KMS-11 (cell line): ENCODE data around the gene BRINP1.

Experiments used
- H2AFZ ChIP-seq: fragments of 200-600 bp; sonication (generic); 2 replicates; pipeline ENCODE4 v1.6.1; 2016; ENCODE audit warnings: antibody characterized with exemption, mixed run types, low read depth
- H3K27ac ChIP-seq: fragments of 200-600 bp; sonication (generic); 2 replicates; pipeline ENCODE4 v1.6.1; 2016; ENCODE audit warnings: mild to moderate bottlenecking, mixed run types
- H3K27me3 ChIP-seq: fragments of 200-600 bp; sonication (generic); 2 replicates; pipeline ENCODE4 v1.6.1; 2017; ENCODE audit warnings: mild to moderate bottlenecking, low read depth, mixed run types, moderate library complexity; ENCODE audit not compliant: insufficient read depth
- H3K36me3 ChIP-seq: fragments of 200-600 bp; sonication (generic); 2 replicates; pipeline ENCODE4 v1.6.1; 2017; ENCODE audit warnings: mild to moderate bottlenecking, mixed run types; ENCODE audit not compliant: insufficient read depth
- H3K4me1 ChIP-seq: fragments of 200-600 bp; sonication (generic); 2 replicates; pipeline ENCODE4 v1.6.1; 2016; ENCODE audit warnings: mild to moderate bottlenecking, low read depth, mixed run types; ENCODE audit not compliant: poor library complexity, severe bottlenecking
- H3K4me2 ChIP-seq: fragments of 200-600 bp; sonication (generic); 2 replicates; pipeline ENCODE4 v1.7.0; 2016; ENCODE audit warnings: mild to moderate bottlenecking, mixed run types
- H3K4me3 ChIP-seq: fragments of 200-600 bp; sonication (generic); IDR thresholded peaks from 2 replicates; pipeline ENCODE4 v1.6.1; 2017; ENCODE audit warnings: low read depth, low read length, mixed read lengths; ENCODE audit not compliant: insufficient read depth
- H3K79me2 ChIP-seq: fragments of 200-600 bp; sonication (generic); 2 replicates; pipeline ENCODE4 v1.6.1; 2016; ENCODE audit warnings: low read depth, mixed run types; ENCODE audit not compliant: insufficient read depth
- H3K9ac ChIP-seq: fragments of 200-600 bp; sonication (generic); 2 replicates; pipeline ENCODE4 v1.6.1; 2016; ENCODE audit warnings: mild to moderate bottlenecking, mixed run types
- H4K20me1 ChIP-seq: fragments of 200-600 bp; sonication (generic); 2 replicates; pipeline ENCODE4 v1.6.1; 2016; ENCODE audit warnings: mild to moderate bottlenecking, mixed run types; ENCODE audit not compliant: insufficient read depth
- TF ChIP-seq, protein P1 (sequence below): fragments of 200-600 bp; sonication (generic); conservative IDR thresholded peaks from 2 replicates; pipeline ENCODE4 v1.6.1; 2017; ENCODE audit warnings: low read depth, mild to moderate bottlenecking, antibody characterized with exemption, low read length, moderate library complexity, mixed read lengths

The BRINP1 gene

DNA sequence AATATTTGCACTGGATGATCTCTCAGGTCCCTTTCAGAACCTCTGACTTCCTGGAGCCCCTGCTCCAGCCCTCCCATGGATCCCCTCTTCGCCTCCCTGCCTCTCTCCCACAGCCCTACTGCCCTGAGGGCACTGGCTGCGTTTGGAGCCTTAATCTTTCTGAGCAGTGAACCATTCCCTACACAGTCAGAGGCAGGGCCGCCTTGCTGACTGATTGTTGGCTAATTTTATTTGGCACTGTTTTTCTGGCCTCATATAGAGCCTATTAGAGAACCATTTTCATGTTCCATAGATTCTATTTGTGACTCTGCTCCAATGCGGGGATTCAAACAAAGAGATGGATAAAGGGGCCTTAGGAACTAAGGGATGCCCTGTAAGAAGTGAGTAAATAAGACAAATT is 91.1 kb downstream of the BRINP1 start:
- TF ChIP-seq, protein P1, sequence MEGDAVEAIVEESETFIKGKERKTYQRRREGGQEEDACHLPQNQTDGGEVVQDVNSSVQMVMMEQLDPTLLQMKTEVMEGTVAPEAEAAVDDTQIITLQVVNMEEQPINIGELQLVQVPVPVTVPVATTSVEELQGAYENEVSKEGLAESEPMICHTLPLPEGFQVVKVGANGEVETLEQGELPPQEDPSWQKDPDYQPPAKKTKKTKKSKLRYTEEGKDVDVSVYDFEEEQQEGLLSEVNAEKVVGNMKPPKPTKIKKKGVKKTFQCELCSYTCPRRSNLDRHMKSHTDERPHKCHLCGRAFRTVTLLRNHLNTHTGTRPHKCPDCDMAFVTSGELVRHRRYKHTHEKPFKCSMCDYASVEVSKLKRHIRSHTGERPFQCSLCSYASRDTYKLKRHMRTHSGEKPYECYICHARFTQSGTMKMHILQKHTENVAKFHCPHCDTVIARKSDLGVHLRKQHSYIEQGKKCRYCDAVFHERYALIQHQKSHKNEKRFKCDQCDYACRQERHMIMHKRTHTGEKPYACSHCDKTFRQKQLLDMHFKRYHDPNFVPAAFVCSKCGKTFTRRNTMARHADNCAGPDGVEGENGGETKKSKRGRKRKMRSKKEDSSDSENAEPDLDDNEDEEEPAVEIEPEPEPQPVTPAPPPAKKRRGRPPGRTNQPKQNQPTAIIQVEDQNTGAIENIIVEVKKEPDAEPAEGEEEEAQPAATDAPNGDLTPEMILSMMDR: no peak

DNA sequence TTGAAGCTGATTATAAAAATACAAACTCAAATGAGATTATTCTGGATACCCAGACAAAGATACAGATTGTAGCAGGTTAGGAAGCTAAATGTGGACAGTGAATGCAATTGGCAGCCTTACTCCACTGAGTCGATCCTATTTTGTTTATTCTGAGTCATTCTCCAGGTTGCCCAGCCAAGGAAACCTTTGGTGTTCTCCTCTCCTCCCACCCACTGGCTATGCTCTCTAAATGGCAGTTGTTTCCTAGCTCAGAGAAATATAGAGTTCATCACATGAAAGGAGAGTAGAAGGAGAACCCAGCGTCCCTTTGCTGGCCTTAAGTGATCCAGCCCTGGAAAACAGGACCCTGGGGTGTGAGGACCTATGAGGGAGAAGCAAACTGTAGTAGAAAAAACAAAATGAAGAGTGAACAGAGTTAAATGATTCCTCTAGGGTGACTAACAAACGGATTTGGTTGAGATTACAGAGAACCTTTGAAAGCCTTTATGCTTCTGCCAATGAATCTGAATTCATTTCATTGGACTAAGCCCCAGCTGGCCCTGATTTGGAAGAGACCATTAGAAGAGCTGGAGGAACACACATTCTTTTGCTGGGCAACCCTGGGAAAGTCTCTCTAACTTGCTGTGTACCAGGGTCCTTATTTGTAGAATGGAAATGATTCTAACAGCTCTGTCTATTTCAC is 95.1 kb downstream of the BRINP1 start:
- H2AFZ ChIP-seq: no peak overlapping the region
- H3K4me3 ChIP-seq: no peak overlapping the region
- H3K4me1 ChIP-seq: no peaks in the 10 kb centered on the region
- no peak overlapping the region for H3K4me2 ChIP-seq
- no peaks in the 10 kb centered on the region for H3K36me3 ChIP-seq
- H3K27ac ChIP-seq: no peak overlapping the region
- no peak overlapping the region for H3K9ac ChIP-seq
- H3K79me2 ChIP-seq: no peaks in the 10 kb centered on the region
- TF ChIP-seq, protein P1: no peak
- no peaks in the 10 kb centered on the region for H4K20me1 ChIP-seq
- no peaks in the 10 kb centered on the region for H3K27me3 ChIP-seq

More for the DNA sequence above, 91.1 kb downstream of the BRINP1 start:
- no peak overlapping the region for H3K4me2 ChIP-seq
- H3K9ac ChIP-seq: no peak overlapping the region
- H3K27me3 ChIP-seq: no peaks in the 10 kb centered on the region
- H2AFZ ChIP-seq: no peak overlapping the region
- no peaks in the 10 kb centered on the region for H3K36me3 ChIP-seq
- H3K4me1 ChIP-seq: no peaks in the 10 kb centered on the region
- no peak overlapping the region for H3K27ac ChIP-seq
- H3K79me2 ChIP-seq: no peaks in the 10 kb centered on the region
- H4K20me1 ChIP-seq: no peaks in the 10 kb centered on the region
- no peak overlapping the region for H3K4me3 ChIP-seq

DNA sequence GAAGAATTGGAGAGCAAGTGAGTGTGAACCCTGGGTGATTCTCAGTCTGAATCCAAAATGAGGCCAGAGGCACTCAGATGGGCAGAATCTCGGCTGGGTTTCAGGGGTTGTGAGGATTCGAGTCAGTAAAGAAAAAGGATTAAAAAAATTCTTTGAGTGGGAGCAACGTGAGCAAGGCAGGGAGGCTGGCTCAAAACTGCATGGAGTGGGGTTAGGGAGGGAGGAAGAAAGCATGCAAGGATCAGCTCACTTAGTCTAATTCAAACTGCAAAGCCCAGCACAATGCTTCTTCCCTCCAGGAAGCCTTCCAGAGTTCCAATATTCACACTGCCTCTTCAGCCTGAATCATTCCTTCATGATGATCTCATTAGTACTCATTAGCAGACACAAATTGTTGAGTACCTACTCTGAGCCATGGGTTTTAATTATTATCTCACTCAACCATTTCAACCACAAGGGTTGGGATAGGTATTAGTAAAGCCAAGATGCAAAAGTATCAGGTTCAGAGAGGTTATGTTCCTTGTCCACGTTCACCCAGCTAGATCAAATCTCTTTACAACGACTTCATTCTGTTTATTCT is 95.8 kb downstream of the BRINP1 start:
- no peak overlapping the region for H2AFZ ChIP-seq

DNA sequence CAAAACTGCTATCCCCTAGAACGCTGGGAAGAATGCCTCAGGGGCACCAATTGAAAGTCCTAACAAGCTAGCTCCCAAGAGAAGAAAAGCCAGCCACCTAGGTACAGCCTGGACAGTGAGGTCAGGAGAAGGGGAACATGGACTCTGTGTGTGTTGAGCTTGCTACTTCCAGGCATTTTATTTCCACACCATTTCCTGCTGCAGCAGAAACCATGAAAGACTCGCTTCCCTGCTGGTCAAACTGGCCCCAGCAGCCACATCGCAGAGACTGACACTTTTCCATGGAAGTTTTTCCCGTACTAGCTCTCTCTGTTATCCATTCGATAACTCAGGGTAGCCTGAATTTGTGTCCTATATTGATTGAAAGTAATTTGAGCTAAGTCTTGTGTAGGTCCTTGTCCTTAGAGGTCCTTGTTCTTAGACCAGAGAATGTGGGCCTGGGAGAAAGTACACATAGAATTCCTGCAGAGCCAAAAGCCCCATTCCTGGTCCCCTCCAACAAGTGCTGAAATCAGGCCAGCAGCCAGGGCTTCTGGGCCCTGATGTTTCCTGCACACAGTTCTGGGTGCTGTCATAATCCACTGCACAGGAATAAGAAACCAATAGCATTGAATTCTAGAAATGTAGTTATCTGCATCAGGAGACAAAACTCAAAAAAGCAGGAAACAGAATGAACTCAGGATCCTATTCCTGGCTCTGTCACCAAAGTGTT is 96.6 kb downstream of the BRINP1 start:
- Histone ChIP-seq H3K36me3 (no peaks in the 10 kb centered on the region), H3K9ac (no peak overlapping the region), H3K79me2 (no peaks in the 10 kb centered on the region), H3K27ac (no peak overlapping the region), H3K4me2 (no peak overlapping the region), H3K27me3 (no peaks in the 10 kb centered on the region), H3K4me1 (no peaks in the 10 kb centered on the region), H2AFZ (no peak overlapping the region), H4K20me1 (no peaks in the 10 kb centered on the region), H3K4me3 (no peak overlapping the region)
- TF ChIP-seq, protein P1: no peak

More for the DNA sequence above, 95.8 kb downstream of the BRINP1 start:
- TF ChIP-seq, protein P1: no peak
- Histone ChIP-seq H3K27me3 (no peaks in the 10 kb centered on the region), H3K9ac (no peak overlapping the region), H3K4me1 (no peaks in the 10 kb centered on the region), H3K4me3 (no peak overlapping the region), H4K20me1 (no peaks in the 10 kb centered on the region), H3K27ac (no peak overlapping the region), H3K36me3 (no peaks in the 10 kb centered on the region), H3K79me2 (no peaks in the 10 kb centered on the region), H3K4me2 (no peak overlapping the region)
